ENCODE measurements around the gene ST3GAL4.

ST3GAL4 gene

GRCh38 chr11:126430581-126431335 is 75.3 kb downstream of the ST3GAL4 start:
- DNase-seq: no peak

GRCh38 chr11:126431401-126432064 is 76.0 kb downstream of the ST3GAL4 start:
- DNase-seq: no peak

DNA sequence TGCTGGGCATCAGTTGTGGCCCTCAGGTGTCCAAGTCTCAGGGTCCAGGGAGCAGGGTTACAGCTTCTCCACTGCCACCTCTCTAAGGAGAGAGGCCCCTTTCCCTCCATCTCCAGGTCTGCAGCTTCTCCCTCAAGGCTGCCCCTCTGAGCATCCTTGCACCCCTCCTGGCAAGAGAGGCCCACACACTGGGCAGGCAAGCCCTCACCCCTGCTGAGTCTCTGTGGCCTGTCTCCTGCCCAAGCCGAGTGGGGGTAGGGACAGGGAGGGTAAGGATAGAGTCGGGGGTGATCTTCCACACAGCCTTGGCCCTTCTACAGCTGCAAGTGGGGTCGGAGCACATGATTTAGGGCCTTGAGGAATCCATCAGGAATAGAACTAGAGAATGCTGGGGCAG is 76.6 kb downstream of the ST3GAL4 start:
- no peak for DNase-seq

- DNase-seq: no peak
These were observed 77.0 kb downstream of the ST3GAL4 start for GRCh38 chr11:126432525-126432924.

GRCh38 chr11:126433244-126433846 is 77.9 kb downstream of the ST3GAL4 start:
- no peak for DNase-seq

- no peak for DNase-seq
These were observed 78.8 kb downstream of the ST3GAL4 start for GRCh38 chr11:126433989-126434949.

DNA sequence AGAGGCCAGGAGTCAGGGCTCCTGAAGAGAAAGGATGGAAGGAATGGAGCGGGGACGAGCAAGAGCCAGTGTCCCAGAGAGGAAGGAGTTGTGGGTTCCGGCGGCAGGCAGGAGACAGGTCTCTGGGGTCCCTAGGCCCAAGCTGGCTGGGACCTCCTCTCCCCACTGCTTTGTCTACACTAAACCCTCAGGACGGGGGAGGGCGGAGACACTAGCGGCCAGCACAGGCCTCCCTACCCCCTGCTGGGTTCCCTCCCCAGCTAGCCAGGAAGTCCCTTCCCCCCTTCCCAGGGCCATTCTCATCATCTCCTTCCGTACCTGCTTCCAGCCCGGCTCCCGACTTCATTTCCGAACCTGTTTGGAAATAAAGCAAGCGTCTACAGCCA is 79.5 kb downstream of the ST3GAL4 start:
- no peak for DNase-seq

DNA sequence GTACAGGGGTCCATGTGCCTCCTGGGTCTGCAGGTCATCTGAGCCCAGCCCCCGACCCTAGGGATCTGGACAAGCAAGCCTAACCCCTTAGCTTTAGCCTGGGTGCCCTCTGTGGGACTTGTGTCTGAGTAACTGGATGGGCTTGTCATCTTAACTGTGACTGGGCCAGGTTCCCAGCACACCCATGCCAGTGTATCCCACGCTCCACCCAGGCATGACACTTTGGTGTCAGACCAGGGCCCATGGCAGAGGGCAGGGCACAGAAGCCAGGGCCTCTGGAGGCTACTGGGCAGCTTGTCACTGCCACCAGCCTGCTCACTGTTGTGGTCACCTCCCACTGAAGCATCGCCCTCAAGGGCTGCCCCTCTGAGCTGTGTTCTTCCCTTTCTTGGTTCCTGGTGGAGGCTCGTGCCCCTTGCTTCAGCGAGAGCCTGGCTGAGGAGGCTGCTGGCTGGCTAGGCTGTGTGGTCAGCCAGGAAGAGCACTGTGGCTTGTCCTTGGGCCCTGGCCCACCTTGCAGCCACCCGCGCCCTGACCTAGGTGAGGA is 80.8 kb downstream of the ST3GAL4 start:
- DNase-seq: no peak

- DNase-seq: no peak
These were observed 82.2 kb downstream of the ST3GAL4 start for GRCh38 chr11:126437731-126438130.

DNA sequence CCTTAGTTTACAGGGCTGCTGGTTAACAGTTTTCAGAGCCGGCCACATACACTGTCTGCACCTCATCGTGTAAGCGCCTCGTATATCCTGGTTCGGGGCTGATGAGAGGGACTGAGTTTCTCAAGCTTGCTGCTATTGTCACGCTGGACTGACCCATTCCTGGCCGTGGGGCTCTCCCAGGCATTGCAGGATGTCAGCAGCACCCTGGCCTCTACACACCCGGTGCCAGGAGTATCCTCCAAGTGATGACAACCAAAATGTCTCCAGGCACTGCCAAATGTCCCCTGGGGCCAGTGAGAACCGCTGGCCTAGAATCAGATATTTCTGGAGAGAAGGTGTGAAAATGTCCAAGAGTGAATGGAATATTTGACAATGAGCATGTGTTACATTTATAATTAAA is 82.8 kb downstream of the ST3GAL4 start:
- DNase-seq: no peak

- no peak for DNase-seq
These were observed 83.2 kb downstream of the ST3GAL4 start for GRCh38 chr11:126438691-126439090.

- no peak for DNase-seq
These were observed 84.8 kb downstream of the ST3GAL4 start for GRCh38 chr11:126440276-126440675.

- peak; percentile 95 for DNase-seq
These were observed 85.5 kb downstream of the ST3GAL4 start for GRCh38 chr11:126440792-126441514.

GRCh38 chr11:126443120-126443519 is 87.6 kb downstream of the ST3GAL4 start:
- peak; percentile 64 for DNase-seq

GRCh38 chr11:126444072-126444471 is 88.6 kb downstream of the ST3GAL4 start:
- no peak for DNase-seq

DNA sequence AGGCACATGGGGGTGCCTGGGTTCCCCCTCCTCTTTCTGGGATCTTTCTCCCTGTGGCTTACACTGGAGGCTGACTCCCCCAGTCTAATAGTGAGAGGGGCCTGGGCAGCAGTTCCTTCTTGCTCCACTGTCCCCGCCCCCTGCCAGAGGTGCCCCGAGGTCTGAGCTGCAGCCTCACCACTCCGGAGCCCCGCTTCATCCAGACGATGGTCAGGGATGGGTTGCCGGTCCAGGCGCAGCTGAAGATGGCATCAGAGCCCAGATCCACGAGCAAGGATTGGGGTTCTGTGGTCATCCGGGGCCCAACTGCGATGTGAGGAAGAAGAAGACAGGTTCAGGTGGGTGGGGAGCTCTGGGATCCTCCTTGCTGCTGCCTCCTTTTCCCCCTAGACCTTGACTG is 91.1 kb downstream of the ST3GAL4 start:
- no peak for DNase-seq

DNA sequence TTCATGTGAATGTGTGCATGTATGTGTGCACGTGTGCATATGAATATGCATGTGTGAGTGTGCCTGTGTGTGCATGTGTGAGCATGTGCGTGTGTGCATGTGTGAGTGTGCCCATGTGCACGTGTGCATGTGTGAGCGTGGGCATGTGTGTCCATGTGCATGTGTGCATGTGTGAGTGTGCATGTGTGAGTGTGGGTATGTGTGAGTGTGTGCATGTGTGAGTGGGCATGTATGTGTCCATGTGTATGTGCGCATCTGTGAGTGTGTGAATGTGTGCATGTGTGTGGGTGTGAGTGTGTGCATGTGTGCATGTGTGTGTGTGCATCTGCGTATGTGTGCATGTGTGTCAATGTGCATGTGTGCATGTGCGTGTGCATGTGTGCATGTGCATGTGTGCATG is 94.7 kb downstream of the ST3GAL4 start:
- DNase-seq: no peak

GRCh38 chr11:126450806-126451205 is 95.3 kb downstream of the ST3GAL4 start:
- DNase-seq: no peak

GRCh38 chr11:126451211-126451802 is 95.8 kb downstream of the ST3GAL4 start:
- no peak for DNase-seq

GRCh38 chr11:126452241-126453101 is 97.0 kb downstream of the ST3GAL4 start:
- DNase-seq: peak; percentile 63

GRCh38 chr11:126456089-126456488 is 100.6 kb downstream of the ST3GAL4 start:
- no peak for DNase-seq

Data from eye (tissue), 1 donor.